HEK293 (cell line): ENCODE measurements around the gene LRRC7.

Experiments
- ATF2 ChIP-seq: fragments of 450-650 bp; formaldehyde crosslinking; IDR thresholded peaks from 2 replicates; pipeline ENCODE4 v1.5.1; 2016; ENCODE audit warnings: missing biosample characterization, missing genetic modification characterization, low read depth
- CTCF ChIP-seq: fragments of 450-650 bp; formaldehyde crosslinking; IDR thresholded peaks from 2 replicates; pipeline ENCODE4 v1.5.1; 2016; ENCODE audit warnings: missing biosample characterization, missing genetic modification characterization
- YY1 ChIP-seq: fragments of 450-650 bp; formaldehyde crosslinking; IDR thresholded peaks from 2 replicates; pipeline ENCODE4 v1.5.1; 2018; ENCODE audit warnings: missing biosample characterization, missing genetic modification characterization
- ZBTB17 ChIP-seq: fragments of 450-650 bp; formaldehyde crosslinking; IDR thresholded peaks from 2 replicates; pipeline ENCODE4 v1.5.1; 2016; ENCODE audit warnings: missing biosample characterization, missing genetic modification characterization
- ZNF114 ChIP-seq: fragments of 450-650 bp; formaldehyde crosslinking; IDR thresholded peaks from 2 replicates; pipeline ENCODE4 v1.5.0; 2017; ENCODE audit warnings: missing biosample characterization, missing genetic modification characterization
- ZNF133 ChIP-seq: fragments of 450-650 bp; formaldehyde crosslinking; IDR thresholded peaks from 2 replicates; pipeline ENCODE4 v1.5.1; 2016; ENCODE audit warnings: missing biosample characterization, missing genetic modification characterization
- ZNF157 ChIP-seq: fragments of 450-650 bp; formaldehyde crosslinking; IDR thresholded peaks from 2 replicates; pipeline ENCODE4 v1.5.1; 2016; ENCODE audit warnings: missing biosample characterization, missing genetic modification characterization
- ZNF184 ChIP-seq: fragments of 450-650 bp; IDR thresholded peaks from 2 replicates; pipeline ENCODE4 v1.5.1; 2018; ENCODE audit warnings: missing biosample characterization, mild to moderate bottlenecking, missing genetic modification characterization
- ZNF501 ChIP-seq: fragments of 450-650 bp; formaldehyde crosslinking; IDR thresholded peaks from 2 replicates; pipeline ENCODE4 v1.5.1; 2016; ENCODE audit warnings: missing biosample characterization, missing genetic modification characterization
- ZNF704 ChIP-seq: fragments of 450-650 bp; formaldehyde crosslinking; IDR thresholded peaks from 2 replicates; pipeline ENCODE4 v1.5.1; 2016; ENCODE audit warnings: missing biosample characterization, missing genetic modification characterization
- ZSCAN5A ChIP-seq: fragments of 450-650 bp; formaldehyde crosslinking; IDR thresholded peaks from 2 replicates; pipeline ENCODE4 v1.5.1; 2016; ENCODE audit warnings: missing biosample characterization, missing genetic modification characterization

- no peak for TF ChIP-seq ZNF184 (tag by site-specific recombination)
- no peak for TF ChIP-seq ZNF157 (tag by site-specific recombination)
- no peak for TF ChIP-seq ZNF133 (tag by site-specific recombination)
- no peak for TF ChIP-seq CTCF (tag by site-specific recombination)
- TF ChIP-seq ATF2: no peak
- TF ChIP-seq ZNF114 (tag by site-specific recombination): no peak
- no peak for TF ChIP-seq ZNF704 (tag by site-specific recombination)
- TF ChIP-seq YY1 (tag by site-specific recombination): no peak
- no peak for TF ChIP-seq ZNF501 (tag by site-specific recombination)
- no peak for TF ChIP-seq ZBTB17
- no peak for TF ChIP-seq ZSCAN5A (tag by site-specific recombination)
Measured at GRCh38 chr1:69940816-69941215, 373.1 kb downstream of the LRRC7 start.
